Measurements from ENCODE around the gene LDHD. TPM values are rescaled to one million over a fixed set of nuclear protein-coding genes. Genes with fewer than 3 reads are reported as not detected.

LDHD gene
- 0.72 and 0.80 TPM in 2 replicates for total RNA-seq

DNA sequence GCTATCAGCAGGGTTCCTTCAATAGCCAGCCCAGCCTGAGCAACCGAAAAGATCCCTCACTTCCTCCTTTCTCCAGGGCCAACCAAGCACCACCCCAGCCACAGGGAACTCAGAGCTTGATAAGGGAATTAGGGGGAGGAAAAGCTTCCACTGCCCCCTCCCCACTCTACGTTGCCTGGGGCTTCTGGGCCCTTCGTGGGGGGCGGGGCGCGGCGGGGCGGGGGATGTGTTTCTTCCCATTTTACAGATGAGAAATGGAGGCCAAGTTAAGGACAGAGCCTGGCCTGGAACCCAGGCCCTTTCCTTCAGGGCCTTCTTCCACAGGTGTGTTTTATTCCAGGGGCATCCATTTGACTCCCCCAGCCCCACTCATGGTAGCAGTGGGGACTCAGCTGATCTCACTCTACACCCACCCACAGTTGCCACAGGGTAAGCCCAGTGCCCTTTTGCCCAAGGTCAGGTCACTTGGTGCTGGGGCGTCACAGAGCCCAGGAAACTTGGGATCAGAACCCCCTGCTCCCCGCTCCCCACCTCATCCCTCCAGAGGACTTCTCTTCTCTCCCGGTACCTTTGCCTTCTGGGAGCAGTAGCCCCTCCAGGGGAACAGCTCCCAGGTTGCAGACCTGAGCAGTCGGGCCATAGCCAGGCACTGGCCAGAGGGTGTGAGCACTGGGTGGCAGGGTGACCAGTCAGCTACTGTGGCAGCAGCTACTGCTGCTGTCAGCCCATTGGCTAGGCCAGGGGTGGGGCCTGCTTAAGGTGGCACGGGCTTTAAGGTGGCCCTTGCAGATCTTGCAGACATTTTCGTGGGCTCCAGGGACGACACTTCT, at the start of gene LDHD:
LDHD (minus strand) TSS at position 700 of the 830 bp plus-strand sequence; CDS start at position 640, 60 bp downstream.

DNA sequence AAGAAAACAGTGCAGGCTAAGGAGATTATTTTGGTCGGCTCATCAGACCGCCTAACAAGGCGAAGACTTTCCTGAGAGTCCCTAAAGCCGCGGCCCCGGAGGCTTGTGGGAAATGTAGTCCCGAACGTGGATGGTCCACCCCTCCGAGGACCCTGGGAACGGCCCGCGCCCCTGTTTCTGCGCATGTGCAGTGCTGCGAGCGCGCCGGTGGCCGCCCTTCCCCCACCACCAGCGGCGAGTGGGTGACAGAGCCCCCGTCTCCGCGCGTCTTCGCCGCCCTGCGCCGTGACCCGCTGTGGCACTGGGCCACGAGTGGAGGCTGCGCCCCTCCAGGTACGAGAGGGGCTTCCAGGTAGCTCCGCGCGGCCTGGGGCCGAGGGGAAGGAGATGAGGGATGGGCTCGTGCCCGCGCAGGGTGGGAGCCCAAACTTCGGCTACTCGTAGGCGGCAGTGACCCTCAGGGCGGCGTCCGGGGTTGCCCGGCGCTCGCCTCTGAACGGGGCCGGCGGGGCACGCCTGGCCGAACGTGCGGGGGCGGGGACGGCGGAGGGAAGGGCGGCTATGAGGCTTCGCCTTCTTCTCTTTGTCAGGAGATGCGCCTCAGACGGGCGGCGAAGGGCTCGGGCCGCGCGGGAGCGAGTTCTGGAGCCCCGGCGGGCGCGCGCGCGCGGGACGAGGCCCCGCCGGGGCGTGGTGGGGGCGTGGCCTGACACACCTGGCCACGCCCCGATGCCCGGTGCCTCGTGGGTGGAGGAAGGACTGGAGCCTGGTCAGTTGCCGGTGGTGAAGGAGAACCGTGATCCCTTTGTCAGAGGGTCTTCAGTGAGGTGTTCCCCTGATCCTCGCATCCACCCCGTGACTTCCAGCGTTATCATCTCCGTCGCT, 32.0 kb upstream of the LDHD start, which contains the start of gene ZFP1:
ZFP1 (plus strand) TSS at position 214 of the 885 bp plus-strand sequence. CDS start 4,428 bp downstream, outside the sequence.

Other genes with a start within 250 kb of the LDHD start
- gene WDR59, start 131.7 kb downstream of the LDHD start, total RNA-seq: 26.6 and 30.2 TPM in 2 replicates
- gene ZNRF1, start 117.8 kb downstream of the LDHD start, total RNA-seq: 22.7 and 31.4 TPM in 2 replicates
- 16.5 TPM in 2 replicates for gene ZFP1, start 31.7 kb upstream of the LDHD start, total RNA-seq
- gene CTRB2, start 90.4 kb upstream of the LDHD start, total RNA-seq: not detected in 2 replicates
- gene CTRB1, start 102.2 kb upstream of the LDHD start, total RNA-seq: not detected in 2 replicates
- gene BCAR1, start 134.8 kb upstream of the LDHD start, total RNA-seq: 190 and 266 TPM in 2 replicates

All from thoracic aorta endothelial cell (primary cell).